GM23338 (cell line): ENCODE data around the gene ADGRV1. TPM values are rescaled to one million over a fixed set of nuclear protein-coding genes. Genes with fewer than 3 reads are reported as not detected.
A peak's percentile ranks its signal among the peaks of the same experiment; 100 is the strongest.

Experiments used
- ATAC-seq: fragments of 200-7000 bp; cut with Tn5 transposase; 3 replicates; pipeline ENCODE4 v1.9.1; 2020
- DNase-seq: peaks from one replicate; pipeline ENCODE4 v3.0.0-alpha.2; 2015; ENCODE audit warnings: low spot score
- H2AFZ ChIP-seq: fragments of 200-600 bp; sonication (generic); 2 replicates; pipeline ENCODE4 v1.8.0; 2016; ENCODE audit warnings: antibody characterized with exemption, mild to moderate bottlenecking, moderate library complexity
- H3F3A ChIP-seq: fragments of 200-600 bp; sonication (generic); replicated peaks from 2 replicates; pipeline ENCODE4 v1.8.0; 2017; ENCODE audit warnings: antibody characterized with exemption, mixed run types, low read depth
- H3K27ac ChIP-seq: fragments of 200-600 bp; sonication (generic); 2 replicates; pipeline ENCODE4 v1.6.1; 2016; ENCODE audit warnings: low read depth
- H3K27me3 ChIP-seq: fragments of 200-600 bp; sonication (generic); 2 replicates; pipeline ENCODE4 v1.8.0; 2016; ENCODE audit warnings: mild to moderate bottlenecking, mixed run types, moderate library complexity; ENCODE audit not compliant: insufficient read depth
- H3K36me3 ChIP-seq: fragments of 200-600 bp; sonication (generic); 2 replicates; pipeline ENCODE4 v1.8.0; 2016; ENCODE audit warnings: mild to moderate bottlenecking; ENCODE audit not compliant: insufficient read depth
- H3K4me1 ChIP-seq: fragments of 200-600 bp; sonication (generic); 2 replicates; pipeline ENCODE4 v1.8.0; 2016; ENCODE audit warnings: mild to moderate bottlenecking, moderate library complexity; ENCODE audit not compliant: insufficient read depth
- H3K4me2 ChIP-seq: fragments of 200-600 bp; sonication (generic); 2 replicates; pipeline ENCODE4 v1.7.1; 2017; ENCODE audit warnings: mixed run types
- H3K4me3 ChIP-seq: fragments of 200-600 bp; sonication (generic); 2 replicates; pipeline ENCODE4 v1.6.1; 2016; ENCODE audit warnings: mixed run types
- H3K79me2 ChIP-seq: fragments of 200-600 bp; sonication (generic); replicated peaks from 2 replicates; pipeline ENCODE4 v1.8.0; 2017; ENCODE audit warnings: mild to moderate bottlenecking; ENCODE audit not compliant: insufficient read depth
- H3K9me2 ChIP-seq: fragments of 200-600 bp; sonication (generic); 2 replicates; pipeline ENCODE4 v1.8.0; 2017; ENCODE audit not compliant: insufficient read depth
- H4K20me1 ChIP-seq: fragments of 200-600 bp; sonication (generic); replicated peaks from 2 replicates; pipeline ENCODE4 v1.8.0; 2017; ENCODE audit warnings: mild to moderate bottlenecking; ENCODE audit not compliant: insufficient read depth
- H3K27ac Mint-ChIP-seq: 2 replicates; pipeline ENCODE4 v1.8.0; 2020; ENCODE audit warnings: inconsistent platforms, mild to moderate bottlenecking, moderate library complexity, mixed read lengths
- H3K27me3 Mint-ChIP-seq: 3 replicates; pipeline ENCODE4 v1.8.0; 2022; ENCODE audit warnings: low read depth, mild to moderate bottlenecking, moderate library complexity, mixed read lengths, inconsistent platforms; ENCODE audit not compliant: insufficient read depth, poor library complexity
- H3K36me3 Mint-ChIP-seq: 3 replicates; pipeline ENCODE4 v1.8.0; 2021; ENCODE audit warnings: low read depth, mild to moderate bottlenecking, inconsistent platforms, moderate library complexity, mixed read lengths
- H3K4me1 Mint-ChIP-seq: 3 replicates; pipeline ENCODE4 v1.8.0; 2020; ENCODE audit warnings: mild to moderate bottlenecking, inconsistent platforms, mixed read lengths
- H3K4me3 Mint-ChIP-seq: 3 replicates; pipeline ENCODE4 v1.8.0; 2021; ENCODE audit warnings: moderate library complexity, mild to moderate bottlenecking, inconsistent platforms, mixed read lengths
- H3K9me3 Mint-ChIP-seq: 3 replicates; pipeline ENCODE4 v1.8.0; 2020; ENCODE audit warnings: moderate library complexity, mild to moderate bottlenecking, inconsistent platforms, mixed read lengths
- EZH2phosphoT487 ChIP-seq: fragments of 200-600 bp; sonication (generic); IDR thresholded peaks from one replicate; pipeline ENCODE4 v1.8.1; 2018; ENCODE audit warnings: antibody characterized with exemption; ENCODE audit not compliant: unreplicated experiment
- JUNB ChIP-seq: IDR thresholded peaks from one replicate; pipeline ENCODE4 v1.6.1; 2016; ENCODE audit warnings: antibody characterized with exemption; ENCODE audit not compliant: unreplicated experiment
- ZNF114 ChIP-seq: fragments of 250-450 bp; sonication (Bioruptor Pico); IDR thresholded peaks from 2 replicates; pipeline ENCODE4 v1.5.0; 2020; ENCODE audit warnings: mild to moderate bottlenecking, moderate library complexity
- ZNF331 ChIP-seq: fragments of 250-450 bp; sonication (Bioruptor Pico); IDR thresholded peaks from 2 replicates; pipeline ENCODE4 v1.5.0; 2020; ENCODE audit warnings: low read depth, mild to moderate bottlenecking, moderate library complexity
- polyA plus RNA-seq: library from polyadenylated mRNA; unstranded; fragments of >200 nt; fragmentation: Nextera tagmentation; extraction: Ambion mirVana; gene quantifications from 2 replicates; pipeline ENCODE4 v1.2.1, GENCODE V29; 2016
- total RNA-seq: library from RNA; depleted of rRNA; stranded (reverse); fragments of >200 nt; shearing (Covaris generic); gene quantifications from 2 replicates; pipeline ENCODE4 v1.2.3, GENCODE V29; 2014
- TF ChIP-seq, protein P1 (sequence below): IDR thresholded peaks from one replicate; pipeline ENCODE4 v1.6.1; 2018; ENCODE audit warnings: antibody characterized with exemption; ENCODE audit not compliant: unreplicated experiment
- TF ChIP-seq, protein P2 (sequence below): fragments of 250-450 bp; sonication (Bioruptor Pico); IDR thresholded peaks from 2 replicates; pipeline ENCODE4 v1.5.0; 2020; ENCODE audit warnings: mild to moderate bottlenecking, moderate library complexity

ADGRV1 gene
- total and polyA plus RNA-seq, 2 experiments from 2014 or later: 46.1 to 149 TPM

DNA sequence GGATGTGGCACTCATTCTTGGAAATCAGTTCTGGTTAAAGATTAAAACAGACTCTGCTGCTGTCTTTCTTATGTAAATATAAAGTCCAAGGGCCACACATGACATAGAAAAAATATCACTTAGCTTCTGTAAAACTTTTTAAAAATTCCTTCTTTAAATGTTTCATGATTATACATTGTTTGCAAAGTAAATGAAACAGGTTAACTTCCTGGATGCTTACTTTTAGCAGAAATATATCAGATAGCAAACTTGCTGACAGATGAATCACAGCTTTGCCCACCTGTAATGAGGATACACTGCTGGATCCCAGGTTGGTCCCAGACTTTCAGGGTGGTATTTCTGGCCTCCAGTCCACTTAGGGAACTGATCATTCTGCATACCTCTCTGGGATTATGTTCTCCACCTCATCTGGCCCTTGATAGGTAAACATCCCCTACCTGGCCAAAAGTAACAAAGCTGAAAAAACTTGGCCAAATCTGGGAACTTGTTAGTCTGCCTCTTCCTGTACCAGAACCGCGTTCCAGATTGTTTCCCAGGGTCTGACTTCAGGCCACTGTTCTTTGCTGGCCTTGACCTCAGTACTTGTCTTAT is 340.5 kb downstream of the ADGRV1 start:
- peaks cover 13% of the 10 kb centered on the region; the same call in 1 of the 2 replicates for H3K4me1 ChIP-seq
- H3K4me3 ChIP-seq: no peak overlapping the region
- no peaks in the 10 kb centered on the region for H4K20me1 ChIP-seq
- no peaks in the 10 kb centered on the region for H3K9me3 Mint-ChIP-seq
- no peak overlapping the region for H3K27ac ChIP-seq
- no peaks in the 10 kb centered on the region for H3K36me3 ChIP-seq
- peaks cover 16% of the 10 kb centered on the region for H3K4me1 Mint-ChIP-seq
- H3K27me3 ChIP-seq: no peaks in the 10 kb centered on the region
- H3K4me2 ChIP-seq: no peak overlapping the region
- H3K79me2 ChIP-seq: no peaks in the 10 kb centered on the region
- ATAC-seq (no peak), DNase-seq (no peak)
- no peaks in the 10 kb centered on the region for H3K9me2 ChIP-seq
- H2AFZ ChIP-seq: no peak overlapping the region
- no peaks in the 10 kb centered on the region for H3K36me3 Mint-ChIP-seq
- TF ChIP-seq ZNF331: no peak
- TF ChIP-seq EZH2phosphoT487: no peak
- TF ChIP-seq, protein P1, sequence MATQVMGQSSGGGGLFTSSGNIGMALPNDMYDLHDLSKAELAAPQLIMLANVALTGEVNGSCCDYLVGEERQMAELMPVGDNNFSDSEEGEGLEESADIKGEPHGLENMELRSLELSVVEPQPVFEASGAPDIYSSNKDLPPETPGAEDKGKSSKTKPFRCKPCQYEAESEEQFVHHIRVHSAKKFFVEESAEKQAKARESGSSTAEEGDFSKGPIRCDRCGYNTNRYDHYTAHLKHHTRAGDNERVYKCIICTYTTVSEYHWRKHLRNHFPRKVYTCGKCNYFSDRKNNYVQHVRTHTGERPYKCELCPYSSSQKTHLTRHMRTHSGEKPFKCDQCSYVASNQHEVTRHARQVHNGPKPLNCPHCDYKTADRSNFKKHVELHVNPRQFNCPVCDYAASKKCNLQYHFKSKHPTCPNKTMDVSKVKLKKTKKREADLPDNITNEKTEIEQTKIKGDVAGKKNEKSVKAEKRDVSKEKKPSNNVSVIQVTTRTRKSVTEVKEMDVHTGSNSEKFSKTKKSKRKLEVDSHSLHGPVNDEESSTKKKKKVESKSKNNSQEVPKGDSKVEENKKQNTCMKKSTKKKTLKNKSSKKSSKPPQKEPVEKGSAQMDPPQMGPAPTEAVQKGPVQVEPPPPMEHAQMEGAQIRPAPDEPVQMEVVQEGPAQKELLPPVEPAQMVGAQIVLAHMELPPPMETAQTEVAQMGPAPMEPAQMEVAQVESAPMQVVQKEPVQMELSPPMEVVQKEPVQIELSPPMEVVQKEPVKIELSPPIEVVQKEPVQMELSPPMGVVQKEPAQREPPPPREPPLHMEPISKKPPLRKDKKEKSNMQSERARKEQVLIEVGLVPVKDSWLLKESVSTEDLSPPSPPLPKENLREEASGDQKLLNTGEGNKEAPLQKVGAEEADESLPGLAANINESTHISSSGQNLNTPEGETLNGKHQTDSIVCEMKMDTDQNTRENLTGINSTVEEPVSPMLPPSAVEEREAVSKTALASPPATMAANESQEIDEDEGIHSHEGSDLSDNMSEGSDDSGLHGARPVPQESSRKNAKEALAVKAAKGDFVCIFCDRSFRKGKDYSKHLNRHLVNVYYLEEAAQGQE: no peak
- H3K4me3 Mint-ChIP-seq: no peak overlapping the region
- H3K27ac Mint-ChIP-seq: peak overlapping the region; percentile 34; the same call in 1 of the 2 replicates
- H3K27me3 Mint-ChIP-seq: no peaks in the 10 kb centered on the region
- H3F3A ChIP-seq: no peaks in the 10 kb centered on the region

DNA sequence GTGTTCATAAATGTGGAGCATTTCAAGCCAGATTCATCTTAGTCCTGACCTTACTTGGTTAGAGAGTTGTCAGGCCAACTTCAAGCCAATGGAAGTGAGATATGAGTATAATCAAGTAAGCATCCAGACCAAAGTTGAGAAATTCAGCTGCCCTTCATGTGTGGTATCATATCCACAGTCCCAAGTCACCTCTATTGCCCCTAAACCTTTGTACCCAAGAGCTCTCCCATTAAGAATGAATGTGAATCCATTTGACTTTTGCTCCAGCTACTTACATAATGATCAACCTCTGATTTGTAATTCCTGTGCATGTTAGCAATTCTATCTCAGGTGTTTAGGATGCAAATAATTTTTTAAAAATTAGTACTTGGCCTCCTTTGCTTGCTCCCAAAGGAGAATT is 342.7 kb downstream of the ADGRV1 start:
- no peak for ATAC-seq

More for the DNA sequence above, 342.7 kb downstream of the ADGRV1 start:
- no peaks in the 10 kb centered on the region for H4K20me1 ChIP-seq
- no peaks in the 10 kb centered on the region for H3K79me2 ChIP-seq
- no peak overlapping the region for H3K4me3 ChIP-seq
- H3K36me3 ChIP-seq: no peaks in the 10 kb centered on the region
- H3K27ac Mint-ChIP-seq: no peak overlapping the region
- no peaks in the 10 kb centered on the region for H3F3A ChIP-seq
- H3K36me3 Mint-ChIP-seq: no peaks in the 10 kb centered on the region
- H2AFZ ChIP-seq: no peak overlapping the region
- H3K4me3 Mint-ChIP-seq: no peak overlapping the region
- H3K27ac ChIP-seq: no peak overlapping the region
- TF ChIP-seq, protein P1: no peak
- TF ChIP-seq JUNB (no peak), ZNF114 (CRISPR knock-in tag) (no peak)
- TF ChIP-seq, protein P2, sequence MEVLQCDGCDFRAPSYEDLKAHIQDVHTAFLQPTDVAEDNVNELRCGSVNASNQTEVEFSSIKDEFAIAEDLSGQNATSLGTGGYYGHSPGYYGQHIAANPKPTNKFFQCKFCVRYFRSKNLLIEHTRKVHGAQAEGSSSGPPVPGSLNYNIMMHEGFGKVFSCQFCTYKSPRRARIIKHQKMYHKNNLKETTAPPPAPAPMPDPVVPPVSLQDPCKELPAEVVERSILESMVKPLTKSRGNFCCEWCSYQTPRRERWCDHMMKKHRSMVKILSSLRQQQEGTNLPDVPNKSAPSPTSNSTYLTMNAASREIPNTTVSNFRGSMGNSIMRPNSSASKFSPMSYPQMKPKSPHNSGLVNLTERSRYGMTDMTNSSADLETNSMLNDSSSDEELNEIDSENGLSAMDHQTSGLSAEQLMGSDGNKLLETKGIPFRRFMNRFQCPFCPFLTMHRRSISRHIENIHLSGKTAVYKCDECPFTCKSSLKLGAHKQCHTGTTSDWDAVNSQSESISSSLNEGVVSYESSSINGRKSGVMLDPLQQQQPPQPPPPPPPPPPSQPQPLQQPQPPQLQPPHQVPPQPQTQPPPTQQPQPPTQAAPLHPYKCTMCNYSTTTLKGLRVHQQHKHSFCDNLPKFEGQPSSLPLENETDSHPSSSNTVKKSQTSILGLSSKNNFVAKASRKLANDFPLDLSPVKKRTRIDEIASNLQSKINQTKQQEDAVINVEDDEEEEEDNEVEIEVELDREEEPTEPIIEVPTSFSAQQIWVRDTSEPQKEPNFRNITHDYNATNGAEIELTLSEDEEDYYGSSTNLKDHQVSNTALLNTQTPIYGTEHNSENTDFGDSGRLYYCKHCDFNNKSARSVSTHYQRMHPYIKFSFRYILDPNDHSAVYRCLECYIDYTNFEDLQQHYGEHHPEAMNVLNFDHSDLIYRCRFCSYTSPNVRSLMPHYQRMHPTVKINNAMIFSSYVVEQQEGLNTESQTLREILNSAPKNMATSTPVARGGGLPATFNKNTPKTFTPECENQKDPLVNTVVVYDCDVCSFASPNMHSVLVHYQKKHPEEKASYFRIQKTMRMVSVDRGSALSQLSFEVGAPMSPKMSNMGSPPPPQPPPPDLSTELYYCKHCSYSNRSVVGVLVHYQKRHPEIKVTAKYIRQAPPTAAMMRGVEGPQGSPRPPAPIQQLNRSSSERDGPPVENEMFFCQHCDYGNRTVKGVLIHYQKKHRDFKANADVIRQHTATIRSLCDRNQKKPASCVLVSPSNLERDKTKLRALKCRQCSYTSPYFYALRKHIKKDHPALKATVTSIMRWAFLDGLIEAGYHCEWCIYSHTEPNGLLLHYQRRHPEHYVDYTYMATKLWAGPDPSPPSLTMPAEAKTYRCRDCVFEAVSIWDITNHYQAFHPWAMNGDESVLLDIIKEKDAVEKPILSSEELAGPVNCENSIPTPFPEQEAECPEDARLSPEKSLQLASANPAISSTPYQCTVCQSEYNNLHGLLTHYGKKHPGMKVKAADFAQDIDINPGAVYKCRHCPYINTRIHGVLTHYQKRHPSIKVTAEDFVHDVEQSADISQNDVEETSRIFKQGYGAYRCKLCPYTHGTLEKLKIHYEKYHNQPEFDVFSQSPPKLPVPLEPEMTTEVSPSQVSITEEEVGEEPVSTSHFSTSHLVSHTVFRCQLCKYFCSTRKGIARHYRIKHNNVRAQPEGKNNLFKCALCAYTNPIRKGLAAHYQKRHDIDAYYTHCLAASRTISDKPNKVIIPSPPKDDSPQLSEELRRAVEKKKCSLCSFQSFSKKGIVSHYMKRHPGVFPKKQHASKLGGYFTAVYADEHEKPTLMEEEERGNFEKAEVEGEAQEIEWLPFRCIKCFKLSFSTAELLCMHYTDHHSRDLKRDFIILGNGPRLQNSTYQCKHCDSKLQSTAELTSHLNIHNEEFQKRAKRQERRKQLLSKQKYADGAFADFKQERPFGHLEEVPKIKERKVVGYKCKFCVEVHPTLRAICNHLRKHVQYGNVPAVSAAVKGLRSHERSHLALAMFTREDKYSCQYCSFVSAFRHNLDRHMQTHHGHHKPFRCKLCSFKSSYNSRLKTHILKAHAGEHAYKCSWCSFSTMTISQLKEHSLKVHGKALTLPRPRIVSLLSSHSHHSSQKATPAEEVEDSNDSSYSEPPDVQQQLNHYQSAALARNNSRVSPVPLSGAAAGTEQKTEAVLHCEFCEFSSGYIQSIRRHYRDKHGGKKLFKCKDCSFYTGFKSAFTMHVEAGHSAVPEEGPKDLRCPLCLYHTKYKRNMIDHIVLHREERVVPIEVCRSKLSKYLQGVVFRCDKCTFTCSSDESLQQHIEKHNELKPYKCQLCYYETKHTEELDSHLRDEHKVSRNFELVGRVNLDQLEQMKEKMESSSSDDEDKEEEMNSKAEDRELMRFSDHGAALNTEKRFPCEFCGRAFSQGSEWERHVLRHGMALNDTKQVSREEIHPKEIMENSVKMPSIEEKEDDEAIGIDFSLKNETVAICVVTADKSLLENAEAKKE: no peak
- no peaks in the 10 kb centered on the region for H3K9me2 ChIP-seq
- H3K4me2 ChIP-seq: no peak overlapping the region
- H3K4me1 Mint-ChIP-seq: peaks cover 7% of the 10 kb centered on the region
- peaks cover 10% of the 10 kb centered on the region; the same call in 1 of the 2 replicates for H3K4me1 ChIP-seq
- no peak for DNase-seq
- no peaks in the 10 kb centered on the region for H3K27me3 Mint-ChIP-seq
- no peaks in the 10 kb centered on the region for H3K27me3 ChIP-seq
- H3K9me3 Mint-ChIP-seq: no peaks in the 10 kb centered on the region
